Measurements from ENCODE around the gene ANO1. TPM values are rescaled to one million over a fixed set of nuclear protein-coding genes. Genes with fewer than 3 reads are reported as not detected.

The ANO1 gene
- polyA plus RNA-seq, 3 donors: not detected

- WGBS (ENCODE audit: insufficient coverage): 76% methylated on average over 5 of the region's 16 CpGs
- no peak overlapping the region for H3K27ac Mint-ChIP-seq
- no peak for TF ChIP-seq CTCF (IDR thresholded peaks at IDR 0.05)
Measured at GRCh38 chr11:70088735-70089250, 10.7 kb downstream of the ANO1 start.

GRCh38 chr11:70089631-70090030, 11.5 kb downstream of the ANO1 start:
- no peak overlapping the region for H3K9ac ChIP-seq (ENCODE audit: insufficient read depth, low read length, poor library complexity, severe bottlenecking)
- intact Hi-C loops (cut with micrococcal nuclease): no loop called here
- H3K79me2 ChIP-seq (ENCODE audit: insufficient read depth, low read length): no peaks in the 10 kb centered on the region
- Mint-ChIP-seq H3K4me3 (no peak overlapping the region), H3K27me3 (ENCODE audit: low read depth in 3 of 3) (peaks cover 7 to 23% (median 8%) of the 10 kb centered on the region in 3 donors), H3K36me3 (no peaks in the 10 kb centered on the region), H3K4me1 (no peaks in the 10 kb centered on the region), H3K27ac (no peak overlapping the region), H3K9me3 (peaks cover 0 to 2% (median 0%) of the 10 kb centered on the region in 7 donors)
- no peaks in the 10 kb centered on the region for H4K20me1 ChIP-seq (ENCODE audit: insufficient read depth, low read length)
- DNase-seq: no peak
- H2AFZ ChIP-seq (ENCODE audit: insufficient read depth, low read depth, low read length, poor library complexity, severe bottlenecking): no peak overlapping the region
- H3K4me3 ChIP-seq (replicated peaks in 1 of 3; ENCODE audit: low read depth in 2 of 3, low read length in 3 of 3): no peak overlapping the region
- H3K9me3 ChIP-seq (replicated peaks in 1 of 2; ENCODE audit: control insufficient read depth in 1 of 2, insufficient read depth in 1 of 2, low read length in 2 of 2): no peaks in the 10 kb centered on the region
- H3K27ac ChIP-seq (ENCODE audit: low read depth in 1 of 2, low read length in 2 of 2): no peak overlapping the region
- H3K4me1 ChIP-seq (ENCODE audit: control insufficient read depth in 1 of 2, insufficient read depth in 2 of 2, low read length in 2 of 2): no peaks in the 10 kb centered on the region
- peaks cover 0 to 3% of the 10 kb centered on the region in 2 donors for H3K27me3 ChIP-seq (ENCODE audit: control insufficient read depth in 2 of 2, insufficient read depth in 2 of 2, low read length in 2 of 2)
- no peaks in the 10 kb centered on the region for H3K36me3 ChIP-seq (replicated peaks in 1 of 2; ENCODE audit: control insufficient read depth in 1 of 2, insufficient read depth in 2 of 2, low read length in 2 of 2)
- WGBS (ENCODE audit: insufficient coverage): 80% methylated on average over 9 of the region's 9 CpGs
- TF ChIP-seq CTCF (IDR thresholded peaks at IDR 0.05): no peak
- H3K4me2 ChIP-seq (replicated peaks; ENCODE audit: extremely low read depth, low read length, poor library complexity, severe bottlenecking): no peak overlapping the region

More at GRCh38 chr11:70088735-70089250, 10.7 kb downstream of the ANO1 start:
- no peaks in the 10 kb centered on the region for H3K9me3 ChIP-seq (replicated peaks in 1 of 2; ENCODE audit: control insufficient read depth in 1 of 2, insufficient read depth in 1 of 2, low read length in 2 of 2)
- H3K27ac ChIP-seq (ENCODE audit: low read depth in 1 of 2, low read length in 2 of 2): no peak overlapping the region
- H3K79me2 ChIP-seq (ENCODE audit: insufficient read depth, low read length): no peaks in the 10 kb centered on the region
- Mint-ChIP-seq H3K36me3 (no peaks in the 10 kb centered on the region), H3K9me3 (peaks cover 0 to 2% (median 0%) of the 10 kb centered on the region in 7 donors), H3K4me1 (no peaks in the 10 kb centered on the region), H3K4me3 (no peak overlapping the region), H3K27me3 (ENCODE audit: low read depth in 3 of 3) (peaks cover 7 to 23% (median 8%) of the 10 kb centered on the region in 3 donors)
- no peak for DNase-seq
- intact Hi-C loops (cut with micrococcal nuclease): no loop called here
- H2AFZ ChIP-seq (ENCODE audit: insufficient read depth, low read depth, low read length, poor library complexity, severe bottlenecking): no peak overlapping the region
- H3K4me1 ChIP-seq (ENCODE audit: control insufficient read depth in 1 of 2, insufficient read depth in 2 of 2, low read length in 2 of 2): no peaks in the 10 kb centered on the region
- H3K4me3 ChIP-seq (replicated peaks in 1 of 3; ENCODE audit: low read depth in 2 of 3, low read length in 3 of 3): no peak overlapping the region
- H3K9ac ChIP-seq (ENCODE audit: insufficient read depth, low read length, poor library complexity, severe bottlenecking): no peak overlapping the region
- no peaks in the 10 kb centered on the region for H3K36me3 ChIP-seq (replicated peaks in 1 of 2; ENCODE audit: control insufficient read depth in 1 of 2, insufficient read depth in 2 of 2, low read length in 2 of 2)
- peaks cover 0 to 3% of the 10 kb centered on the region in 2 donors for H3K27me3 ChIP-seq (ENCODE audit: control insufficient read depth in 2 of 2, insufficient read depth in 2 of 2, low read length in 2 of 2)
- H4K20me1 ChIP-seq (ENCODE audit: insufficient read depth, low read length): no peaks in the 10 kb centered on the region
- H3K4me2 ChIP-seq (replicated peaks; ENCODE audit: extremely low read depth, low read length, poor library complexity, severe bottlenecking): no peak overlapping the region
